Urothelium cell line (cell line): Measurements from ENCODE around the gene SMYD1.

Experiments used
- DNase-seq: peaks from one replicate; pipeline ENCODE4 v3.0.0; 2011; ENCODE audit warnings: low spot score, mixed read lengths
- FAIRE-seq: peaks from 2 replicates; lab custom pipeline; 2011; peaks lifted over from hg19 to GRCh38; lab: Jason Lieb, UNC

SMYD1 gene

DNA sequence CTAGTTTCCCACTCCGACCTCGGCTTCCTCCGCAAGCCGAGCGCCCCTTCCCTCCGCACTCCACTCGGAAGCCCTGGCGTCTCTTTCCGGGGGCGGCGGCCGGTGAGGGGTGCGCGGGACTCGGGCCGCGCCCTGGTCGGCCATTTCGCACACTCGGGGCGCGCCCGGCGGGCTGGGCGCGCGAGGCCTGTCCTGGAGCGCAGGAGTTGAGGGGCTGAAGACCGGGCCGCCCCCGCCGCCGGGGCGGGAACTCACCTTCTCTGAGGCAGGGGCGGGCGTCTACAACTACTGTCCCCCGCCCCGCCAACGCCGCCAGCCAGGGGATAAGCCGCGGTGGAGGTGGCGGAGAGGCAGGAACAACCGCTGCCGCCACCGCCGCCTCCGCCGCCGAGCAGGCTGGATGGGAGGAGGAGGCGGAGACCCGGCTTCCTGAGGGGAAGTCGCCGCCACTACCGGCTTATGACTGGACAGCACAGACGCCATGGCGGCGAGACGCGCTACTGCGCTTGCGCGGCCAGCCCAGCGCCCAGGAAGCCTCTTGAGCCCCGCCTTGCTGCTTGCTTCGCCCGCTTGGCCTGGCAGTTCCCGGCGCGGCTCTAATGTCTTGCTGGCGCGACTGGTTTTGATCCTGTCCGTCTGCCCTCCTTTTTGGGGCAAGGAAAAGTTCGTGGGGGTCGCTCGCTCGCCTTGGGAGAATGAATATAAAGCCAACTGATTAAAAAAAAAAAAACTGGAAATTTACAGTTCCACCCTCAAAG is 12.1 kb upstream of the SMYD1 start, which contains the start of gene KRCC1:
KRCC1 (minus strand) TSS at position 413 of the 758 bp plus-strand sequence. CDS start 27,220 bp downstream, outside the sequence.
- peak; percentile 30 for FAIRE-seq
- peak; percentile 99 for DNase-seq

DNA sequence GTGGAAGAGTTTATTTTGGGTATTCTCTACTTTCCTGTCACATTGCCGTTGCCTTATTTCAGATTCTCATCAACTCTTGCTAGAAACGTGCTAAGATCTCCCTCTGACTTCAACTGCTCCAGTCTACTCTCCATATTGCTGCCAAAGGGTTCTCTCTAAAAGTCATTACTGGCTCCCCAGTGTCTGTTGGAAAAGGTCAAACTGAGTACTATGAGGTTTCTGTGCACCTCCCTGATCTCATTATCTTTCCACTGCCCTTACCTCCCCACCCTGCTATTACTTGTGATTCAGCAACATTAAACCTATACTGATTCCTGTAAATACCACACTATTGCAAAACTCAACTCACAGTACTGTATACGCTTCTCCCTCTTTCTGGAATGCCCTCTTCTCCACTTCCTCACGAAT is 10.2 kb upstream of the SMYD1 start:
- DNase-seq (no peak), FAIRE-seq (no peak)

DNA sequence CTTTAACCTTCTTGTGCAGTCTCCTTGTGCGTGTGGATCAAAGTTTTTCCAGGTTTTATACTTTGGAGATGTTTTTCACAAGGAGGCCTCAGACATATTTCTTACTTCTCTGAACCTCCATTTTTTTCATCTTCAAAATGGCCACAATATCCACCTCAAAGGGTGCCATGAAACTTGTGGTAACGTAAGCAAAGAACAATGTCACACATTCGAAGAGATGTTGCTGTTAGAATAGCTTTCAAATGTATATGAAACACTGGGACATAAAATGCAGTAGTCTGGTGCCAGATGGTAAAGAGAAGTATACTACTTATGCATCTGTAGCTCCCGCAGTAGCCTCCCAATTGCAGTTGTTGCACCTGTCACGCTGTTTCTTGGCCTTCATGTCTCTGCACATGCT is 9.4 kb upstream of the SMYD1 start:
- no peak for FAIRE-seq

DNA sequence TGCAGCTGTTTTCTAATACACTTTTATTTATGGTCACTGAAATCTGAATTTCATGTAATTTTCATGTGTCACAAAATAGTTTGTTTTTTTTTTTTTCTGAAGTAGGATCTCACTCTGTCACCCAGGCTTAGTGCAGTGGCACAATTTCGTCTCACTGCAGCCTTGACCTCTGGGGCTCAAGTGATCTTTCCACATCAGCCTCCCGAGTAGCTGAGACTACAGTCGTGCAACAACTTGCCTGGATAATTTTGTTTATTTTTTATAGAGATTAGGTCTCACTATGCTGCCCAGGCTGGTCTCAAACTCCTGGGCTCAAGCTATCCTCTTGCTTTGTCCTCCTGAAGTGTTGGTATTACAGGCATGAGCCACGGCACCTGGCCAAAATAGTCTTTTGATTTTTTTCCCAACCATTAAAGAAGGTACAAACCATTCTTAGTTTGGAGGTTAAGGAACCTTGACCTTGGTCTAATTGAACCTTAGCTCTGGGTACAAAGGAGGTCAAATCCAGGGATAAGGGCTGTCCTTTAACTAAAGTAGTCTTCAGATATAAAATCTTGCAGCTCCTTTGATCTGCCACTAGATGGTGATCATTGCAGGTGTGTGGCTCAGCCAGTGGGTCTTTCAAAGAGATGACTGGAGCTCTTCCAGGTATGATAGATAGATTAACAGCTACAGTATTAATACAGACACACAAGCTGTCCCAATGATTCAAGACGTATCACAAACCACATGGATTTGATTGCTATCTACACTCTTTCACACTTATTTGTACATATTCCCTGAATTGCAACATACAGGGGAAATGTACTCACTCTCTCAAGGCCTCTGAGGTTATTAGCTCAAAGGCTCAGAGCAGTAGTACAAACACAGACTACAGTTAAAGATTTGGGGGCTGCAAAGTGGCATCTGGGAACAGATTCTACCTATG is 7.4 kb upstream of the SMYD1 start:
- peak; percentile 72 for DNase-seq
- FAIRE-seq, result no peak

More for the DNA sequence above, 9.4 kb upstream of the SMYD1 start:
- no peak for DNase-seq

DNA sequence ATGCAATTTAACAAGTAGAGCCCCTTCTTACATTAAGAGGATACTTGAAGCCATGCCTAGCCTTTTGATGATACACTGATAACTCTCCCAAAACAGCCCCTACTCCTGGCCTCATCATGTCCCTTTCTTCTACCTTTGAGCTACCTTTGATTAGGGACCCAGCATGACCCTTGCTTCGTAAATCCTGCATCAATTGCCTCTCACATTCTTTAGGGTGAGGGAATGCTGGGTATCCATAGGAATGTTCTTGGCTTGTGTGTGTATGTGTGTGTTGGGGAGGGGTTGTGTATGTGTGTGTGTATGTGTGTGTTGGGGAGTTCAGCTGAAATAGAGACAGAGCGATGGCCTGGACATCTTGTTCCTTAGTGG is 6.7 kb upstream of the SMYD1 start:
- FAIRE-seq (no peak), DNase-seq (no peak)

DNA sequence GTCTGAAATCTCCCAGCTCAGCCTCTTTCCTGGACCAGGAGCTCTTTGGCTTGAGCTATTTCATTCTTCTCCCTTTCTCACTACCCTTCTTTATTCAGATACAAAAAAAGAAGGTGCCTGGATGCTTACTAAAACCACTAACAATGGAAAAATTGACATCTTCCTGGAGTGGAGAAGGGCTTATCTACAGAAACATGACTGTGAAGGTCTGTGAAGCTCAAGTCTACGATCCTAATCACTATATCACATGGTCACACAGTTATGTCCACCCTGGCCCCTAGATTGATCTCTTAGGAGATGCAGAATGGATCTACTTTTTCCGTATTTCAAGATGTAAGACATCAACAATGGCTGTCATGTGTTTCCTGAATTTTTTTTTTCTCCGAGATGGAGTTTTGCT is 6.3 kb upstream of the SMYD1 start:
- DNase-seq (no peak), FAIRE-seq (no peak)

DNA sequence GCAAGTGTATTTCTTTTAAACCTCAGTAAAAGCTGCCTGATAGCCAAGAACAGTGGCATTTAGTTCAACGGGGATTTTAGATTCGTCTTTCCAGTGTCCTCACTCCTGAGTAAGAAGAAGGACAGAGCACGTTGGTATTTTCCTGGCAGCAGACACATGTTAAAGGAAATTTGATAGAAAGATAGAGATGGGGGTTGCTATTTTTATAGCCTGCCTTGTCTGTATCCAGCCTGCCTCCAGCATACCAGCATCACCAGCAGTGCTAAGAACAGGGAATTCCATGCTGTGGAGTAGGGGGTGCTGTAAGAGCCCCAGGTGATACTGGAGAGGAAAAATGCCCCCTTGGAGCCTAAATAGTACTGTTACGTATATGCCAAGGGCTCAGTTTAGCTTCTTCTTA is 1.1 kb upstream of the SMYD1 start:
- DNase-seq, result no peak
- no peak for FAIRE-seq

DNA sequence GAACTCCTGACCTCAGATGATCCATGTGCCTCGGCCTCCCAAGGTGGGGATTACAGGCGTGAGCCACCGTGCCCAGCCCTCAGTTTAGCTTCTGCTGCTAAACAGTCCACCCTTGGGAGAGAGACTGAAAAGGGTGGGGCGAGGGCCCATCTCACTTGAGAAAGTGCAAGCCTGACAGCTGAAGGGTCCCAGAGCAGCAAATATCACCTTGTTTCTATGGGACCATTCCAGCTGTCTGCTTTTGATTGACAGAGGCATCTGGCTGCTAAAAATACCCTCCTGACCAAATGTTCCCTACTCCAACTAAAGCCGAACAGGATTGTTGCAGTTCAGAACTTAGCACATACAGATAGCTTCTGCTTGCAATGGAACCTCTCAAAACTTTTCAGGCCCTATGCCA is 436 bp upstream of the SMYD1 start:
- DNase-seq (no peak), FAIRE-seq (no peak)

DNA sequence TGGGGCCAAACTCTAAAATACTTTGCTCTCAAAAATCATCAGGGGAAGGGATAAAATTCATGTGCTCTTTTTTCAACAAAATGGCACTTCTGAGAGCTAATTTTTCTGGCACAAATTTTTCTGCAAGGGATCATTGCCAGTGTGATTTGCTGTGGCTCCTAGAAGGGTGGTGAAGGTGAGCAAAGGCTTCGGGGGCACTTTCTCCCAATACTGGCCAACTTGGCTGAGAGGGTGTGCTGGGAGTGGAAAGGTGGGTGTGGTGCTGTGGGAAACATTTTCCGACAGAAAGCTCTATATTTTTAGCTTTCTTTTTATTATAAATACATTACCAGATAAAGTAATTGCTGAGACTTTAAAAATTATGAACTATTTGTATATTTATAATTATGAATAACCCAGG is 419 bp downstream of the SMYD1 start:
- no peak for FAIRE-seq

DNA sequence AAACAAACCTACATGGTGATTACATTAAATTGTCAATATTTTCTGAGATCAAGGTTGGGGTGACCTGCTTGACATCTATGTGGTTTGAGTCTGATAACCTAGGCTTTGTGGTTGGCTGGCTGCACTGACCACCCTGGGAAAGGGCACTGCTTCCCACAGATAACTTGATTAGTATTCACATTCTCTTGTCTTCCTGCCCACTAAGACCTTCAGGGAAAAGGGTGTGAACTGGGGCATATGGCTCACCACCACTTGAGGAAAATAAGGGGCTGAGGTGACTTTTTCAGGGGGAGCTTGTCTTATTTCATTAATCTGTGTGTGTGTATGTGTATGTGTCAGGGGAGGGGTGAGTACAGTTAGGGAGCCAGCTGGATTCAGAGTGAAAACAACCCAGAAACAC is 1.5 kb downstream of the SMYD1 start:
- no peak for FAIRE-seq
- no peak for DNase-seq

More for the DNA sequence above, 419 bp downstream of the SMYD1 start:
- no peak for DNase-seq

DNA sequence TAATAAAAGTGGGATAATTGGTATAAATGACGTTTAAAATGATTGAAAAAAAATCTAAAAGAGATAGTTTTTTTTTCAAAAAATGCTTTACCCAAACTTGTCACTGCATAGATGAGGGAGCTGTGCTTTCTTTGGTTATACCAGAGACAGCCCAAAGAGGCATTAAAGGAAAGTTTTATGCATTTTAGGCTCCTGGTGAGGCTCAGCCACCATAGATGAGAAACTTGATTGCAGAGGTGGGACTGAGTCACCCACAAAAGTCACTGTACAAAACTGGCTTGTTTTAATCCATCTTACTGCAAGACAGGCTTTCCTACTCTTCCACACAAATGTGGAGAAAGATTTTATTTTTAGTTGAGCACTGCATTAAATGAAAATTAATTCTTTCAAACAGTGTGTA is 2.4 kb downstream of the SMYD1 start:
- no peak for FAIRE-seq

DNA sequence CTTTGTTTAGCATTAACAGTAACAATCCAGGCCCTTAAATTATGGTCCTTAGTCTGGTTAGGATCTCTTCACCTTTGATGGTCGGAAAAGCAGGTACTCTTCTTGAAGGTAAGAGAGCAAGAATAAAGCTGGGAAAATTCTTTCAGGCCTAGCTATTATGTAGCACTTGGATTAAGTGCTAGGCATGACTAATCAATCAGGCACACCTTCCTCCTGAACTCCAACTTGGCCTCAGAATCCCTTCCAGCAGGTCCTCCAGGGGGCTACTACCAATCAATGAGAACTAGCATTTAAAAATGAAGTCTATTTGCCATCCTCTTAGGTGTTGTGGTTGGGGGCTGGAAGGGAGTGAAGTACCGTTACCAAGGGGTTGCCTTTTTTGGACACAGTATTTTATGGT is 3.7 kb downstream of the SMYD1 start:
- DNase-seq (no peak), FAIRE-seq (no peak)

More for the DNA sequence above, 2.4 kb downstream of the SMYD1 start:
- no peak for DNase-seq

DNA sequence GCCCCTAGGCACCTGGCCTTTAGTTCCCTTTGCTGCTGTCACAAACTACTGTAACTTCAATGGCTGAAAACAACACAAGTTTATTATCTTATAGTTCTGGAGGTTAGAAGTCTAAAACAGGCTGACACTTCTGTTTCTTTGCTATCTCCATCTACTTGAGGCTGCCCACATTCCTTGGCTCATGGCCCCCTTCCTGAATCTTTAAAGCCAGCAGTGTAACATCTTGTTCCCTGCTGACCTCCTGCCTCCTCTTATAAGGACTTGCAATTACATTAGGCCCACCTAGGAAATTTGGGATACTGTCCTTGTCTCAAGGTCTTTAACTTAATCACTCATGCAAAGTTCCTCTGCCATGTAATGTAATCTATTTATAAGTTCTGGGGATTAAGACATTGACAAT is 6.5 kb downstream of the SMYD1 start:
- DNase-seq (no peak), FAIRE-seq (no peak)

DNA sequence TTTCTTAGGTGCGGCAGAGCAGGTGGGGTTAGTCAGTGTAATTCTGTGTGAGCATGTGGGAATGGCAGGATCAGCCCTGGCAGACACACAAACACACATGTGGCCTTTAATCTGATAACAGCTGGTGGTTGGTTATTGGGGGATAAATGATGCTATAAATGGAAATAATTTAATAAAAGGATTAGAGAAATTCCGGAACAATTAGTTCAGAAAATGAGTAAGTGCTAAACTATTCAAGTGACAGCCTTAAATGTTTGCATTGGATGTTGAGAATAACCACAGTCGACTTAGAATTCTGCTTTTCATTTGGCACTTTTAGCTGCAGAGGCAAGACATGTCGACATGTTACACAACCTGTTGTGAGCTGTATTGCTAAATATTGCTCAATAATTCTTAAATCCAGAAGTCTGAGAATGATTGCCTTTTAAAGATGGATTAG is 7.2 kb downstream of the SMYD1 start:
- DNase-seq, result peak; percentile 61
- no peak for FAIRE-seq

DNA sequence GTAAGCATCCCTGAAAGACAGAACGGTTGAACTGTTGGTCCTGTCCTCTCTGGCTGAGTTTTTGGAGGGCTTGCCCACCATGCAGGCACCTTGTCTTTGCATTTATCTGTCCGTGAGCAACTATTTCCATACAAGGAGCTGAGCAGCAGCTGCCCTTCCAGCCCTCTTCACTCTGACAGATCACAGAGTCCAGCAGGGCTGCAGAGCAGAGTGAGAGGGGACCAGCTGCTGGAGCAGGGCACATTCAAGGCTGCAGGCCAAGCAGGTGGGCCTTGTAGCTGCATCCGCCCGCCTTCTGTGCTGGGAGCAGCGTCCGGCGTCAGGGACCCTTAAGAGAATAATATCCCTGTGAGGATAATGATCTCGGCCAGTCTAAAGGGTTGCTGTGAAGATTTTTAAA is 9.5 kb downstream of the SMYD1 start:
- DNase-seq (no peak), FAIRE-seq (no peak)

DNA sequence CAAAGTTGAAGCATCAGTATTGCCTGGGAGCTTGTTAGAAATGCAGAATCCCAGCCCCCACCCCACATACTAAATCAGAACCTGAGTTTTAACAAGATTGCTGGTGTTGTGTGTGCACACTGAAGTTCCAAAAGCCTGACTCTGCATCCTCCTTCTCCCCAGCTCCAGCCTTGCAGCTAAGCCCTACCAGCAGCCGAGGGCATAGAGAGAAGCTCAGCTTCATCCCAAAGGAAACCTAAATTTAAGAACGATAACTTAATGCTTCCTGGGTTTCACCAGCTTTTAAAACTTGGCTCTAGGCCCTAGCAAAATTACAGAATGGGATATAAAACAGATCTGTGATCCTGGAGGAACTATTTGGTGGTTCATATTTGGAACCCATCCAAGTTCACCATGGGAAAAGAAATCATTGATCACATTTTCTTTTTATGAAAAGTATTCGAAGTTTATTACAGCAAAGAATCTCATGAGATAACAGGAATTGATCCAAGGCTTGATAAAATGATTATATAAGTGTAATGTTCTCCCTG is 11.1 kb downstream of the SMYD1 start:
- no peak for DNase-seq

DNA sequence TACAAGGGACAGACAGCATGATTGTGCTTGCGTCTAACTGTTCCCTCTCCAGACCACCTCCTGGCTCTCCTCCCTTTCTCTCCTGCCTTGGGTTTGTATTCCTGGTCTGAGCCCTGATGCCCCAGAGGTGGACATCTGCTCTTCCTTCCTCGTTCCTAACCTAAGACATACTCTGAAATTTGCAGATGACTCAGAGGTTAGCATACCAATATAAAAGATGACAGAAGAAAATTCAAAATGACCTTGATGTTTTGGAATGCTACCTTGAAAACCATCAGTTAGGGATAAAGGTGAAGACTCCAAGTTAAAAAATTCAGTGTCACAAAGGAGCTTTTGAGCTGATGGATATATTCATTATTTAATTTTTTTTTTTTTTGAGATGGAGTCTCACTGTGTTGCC is 12.9 kb downstream of the SMYD1 start:
- peak; percentile 45 for DNase-seq
- no peak for FAIRE-seq

More for the DNA sequence above, 11.1 kb downstream of the SMYD1 start:
- no peak for FAIRE-seq

DNA sequence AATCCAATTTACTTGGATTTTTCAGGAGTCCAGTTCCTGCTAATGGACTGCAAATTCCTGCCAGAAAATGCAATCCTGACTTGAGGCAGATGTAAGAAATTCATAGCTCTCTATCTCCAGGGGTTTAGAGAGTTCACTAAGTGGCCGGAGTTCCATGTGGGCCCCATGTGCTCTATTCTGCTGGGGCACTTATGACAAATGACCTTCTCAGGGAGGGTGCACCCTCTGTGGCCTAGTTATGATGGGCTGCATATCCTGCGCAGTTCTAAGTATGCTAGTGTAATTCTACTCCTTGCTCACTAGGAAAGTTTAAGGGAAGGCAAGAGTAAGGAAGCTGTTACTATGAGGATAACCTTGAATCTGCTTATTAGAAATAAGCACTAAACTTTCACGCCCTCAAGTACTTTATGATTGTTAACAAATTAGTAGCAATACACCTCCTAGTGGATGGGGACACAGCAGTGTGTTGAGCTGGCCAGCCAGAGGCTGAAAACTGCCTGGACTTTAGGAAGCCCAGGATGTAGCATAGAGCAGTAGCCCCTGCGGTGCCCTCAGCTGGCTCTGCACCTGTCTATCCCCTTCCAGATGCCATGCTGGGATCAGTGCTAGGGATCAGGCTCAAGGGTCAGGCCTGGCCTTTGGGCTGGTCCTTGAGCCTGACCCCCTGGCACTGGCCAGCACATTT is 14.4 kb downstream of the SMYD1 start:
- no peak for FAIRE-seq
- no peak for DNase-seq

DNA sequence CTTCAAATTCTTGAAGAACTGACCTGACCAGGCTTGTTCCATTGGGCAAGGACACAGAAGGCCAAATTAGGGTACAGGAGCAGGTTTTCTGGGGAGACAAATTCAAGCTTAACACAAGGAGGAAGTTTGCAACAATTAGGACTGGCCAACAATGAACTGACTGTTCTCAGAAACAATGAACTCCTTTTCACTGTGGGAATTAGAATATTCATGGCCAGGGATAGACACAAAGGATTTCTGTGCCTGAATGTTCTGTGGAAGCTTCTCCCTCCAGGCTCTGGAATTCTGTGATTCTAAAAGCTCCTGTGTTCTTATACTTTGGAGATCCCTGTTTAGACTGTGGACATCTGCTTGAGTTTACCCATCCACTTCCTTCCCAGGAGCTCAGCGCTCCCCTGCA is 15.2 kb downstream of the SMYD1 start:
- DNase-seq, result no peak
- no peak for FAIRE-seq

DNA sequence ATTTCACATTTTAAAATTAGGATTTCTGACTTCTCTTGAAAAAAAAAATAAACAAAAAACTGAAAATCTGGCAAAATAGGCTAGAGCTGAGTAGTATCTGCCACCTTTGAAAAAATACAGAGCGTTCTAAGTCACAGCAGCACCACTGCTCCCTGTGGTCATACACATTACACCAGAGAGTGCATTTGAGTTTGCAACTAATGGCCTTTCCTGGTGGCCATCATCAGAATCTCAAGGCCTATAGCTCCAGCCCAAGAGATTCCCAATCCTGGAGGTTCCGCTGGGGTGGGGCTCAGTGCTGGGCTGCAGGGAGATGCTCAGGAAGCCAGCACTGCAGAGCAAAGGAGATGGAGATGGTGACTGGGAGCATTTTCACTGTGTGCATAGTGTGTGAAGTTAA is 17.5 kb downstream of the SMYD1 start:
- FAIRE-seq (no peak), DNase-seq (no peak)

DNA sequence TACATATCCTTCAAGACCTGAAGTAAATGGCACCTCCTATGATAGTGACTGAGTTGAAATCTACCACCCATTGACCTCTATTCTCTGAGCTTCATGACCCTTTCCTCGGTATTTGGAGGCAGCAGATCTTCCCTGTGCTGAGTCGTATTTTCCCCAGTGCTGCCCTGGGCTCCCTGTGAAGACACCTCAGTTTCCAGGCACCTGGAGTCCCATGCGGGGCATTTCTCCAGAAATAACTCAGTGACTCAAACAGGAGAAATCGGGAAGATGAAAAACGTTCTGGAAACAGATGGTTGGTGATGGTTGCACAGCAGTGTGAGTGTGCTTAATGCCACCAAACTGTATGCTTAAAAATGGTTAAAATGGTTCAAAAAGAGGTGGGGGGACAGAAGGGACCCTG is 18.0 kb downstream of the SMYD1 start:
- no peak for DNase-seq
- FAIRE-seq, result no peak
